Right lobe of liver (tissue), 4 donors: ENCODE results near the gene SAMD4A.

Source experiments
- CTCF ChIP-seq, 4 donors: fragments of 200-600 bp in 3 of 4; fragments of 450-650 bp in 1 of 4; IDR thresholded peaks; one replicate each; pipeline versions ENCODE4 v1.5.1 to v1.8.0; 2016 to 2022; ENCODE audit warnings: antibody characterized with exemption in 4 of 4, mild to moderate bottlenecking in 2 of 4
- POLR2A ChIP-seq: fragments of 450-650 bp; IDR thresholded peaks from one replicate; pipeline ENCODE4 v1.6.1; 2017; ENCODE audit warnings: antibody characterized with exemption, mild to moderate bottlenecking
- donor health status: DM: no; HTN: no; CAD: no.
- donor health status: DM: no; HTN: no; CAD: no.
- donor health status: DM: no; HTN: yes; CAD: no.

GRCh38 chr14:54689928-54690327, 123.0 kb downstream of the SAMD4A start:
- TF ChIP-seq CTCF (IDR thresholded peaks at IDR 0.05) (no peak), POLR2A (no peak)
